NCI-H2107 treated with DMSO at 0.1 percent for 48 hours (cell line): ENCODE results near the gene SPTB.
"Not testable (repeated sequence)": the region's sequence is repeated elsewhere in the genome, so short reads cannot be mapped to it uniquely, and the experiment has no call there.

Experiments
- DNase-seq: peaks from one replicate; lab custom pipeline; 2025; ENCODE audit not compliant: unreplicated experiment; lab: John Stamatoyannopoulos, UW

The SPTB gene

GRCh38 chr14:64879635-64880220 lies at the start of gene SPTB:
Gene SPTB, minus strand, starts transcription at chr14:64879907. Its CDS starts 56,813 bp downstream, at chr14:64823094.
- DNase-seq = peak; percentile 69

GRCh38 chr14:64929014-64929359 lies 49.3 kb upstream of the SPTB start:
- DNase-seq = no peak

GRCh38 chr14:64928239-64929013 lies 48.7 kb upstream of the SPTB start:
- no peak for DNase-seq

- DNase-seq = no peak
Measured at GRCh38 chr14:64927031-64927430, 47.3 kb upstream of the SPTB start.

- DNase-seq = no peak
Measured at GRCh38 chr14:64926398-64926995, 46.8 kb upstream of the SPTB start.

GRCh38 chr14:64923015-64923414 lies 43.3 kb upstream of the SPTB start:
- DNase-seq = no peak

GRCh38 chr14:64920465-64920864 lies 40.8 kb upstream of the SPTB start:
- DNase-seq = no peak

- no peak for DNase-seq
Measured at GRCh38 chr14:64919618-64920017, 39.9 kb upstream of the SPTB start.

GRCh38 chr14:64919215-64919614 lies 39.5 kb upstream of the SPTB start:
- DNase-seq = no peak

- DNase-seq = no peak
Measured at GRCh38 chr14:64918216-64918615, 38.5 kb upstream of the SPTB start.

- no peak for DNase-seq
Measured at GRCh38 chr14:64915797-64916196, 36.1 kb upstream of the SPTB start.

GRCh38 chr14:64915029-64915424 lies 35.3 kb upstream of the SPTB start:
- DNase-seq = no peak

GRCh38 chr14:64914237-64915028 lies 34.7 kb upstream of the SPTB start, which contains the start of gene CHURC1:
Gene CHURC1, plus strand, starts transcription at chr14:64914455. Its CDS starts 41 bp downstream, at chr14:64914496.
- peak; percentile 99 for DNase-seq

- not testable (repeated sequence) for DNase-seq
Measured at GRCh38 chr14:64913477-64913876, 33.8 kb upstream of the SPTB start.

- DNase-seq = no peak
Measured at GRCh38 chr14:64912261-64912660, 32.6 kb upstream of the SPTB start.

GRCh38 chr14:64910847-64911495 lies 31.3 kb upstream of the SPTB start:
- peak; percentile 34 for DNase-seq

- no peak for DNase-seq
Measured at GRCh38 chr14:64906022-64906421, 26.3 kb upstream of the SPTB start.

- DNase-seq = no peak
Measured at GRCh38 chr14:64899958-64900357, 20.3 kb upstream of the SPTB start.

GRCh38 chr14:64891839-64892375 lies 12.2 kb upstream of the SPTB start:
- peak; percentile 84 for DNase-seq

- DNase-seq = no peak
Measured at GRCh38 chr14:64891173-64891838, 11.6 kb upstream of the SPTB start.
